Uterus (tissue), 4 donors: Measurements from ENCODE around the gene AKR1A1. TPM values are rescaled to one million over a fixed set of nuclear protein-coding genes. Genes with fewer than 3 reads are reported as not detected.
A peak's percentile ranks its signal among the peaks of the same experiment; 100 is the strongest.
"Not testable (repeated sequence)": the region's sequence is repeated elsewhere in the genome, so short reads cannot be mapped to it uniquely, and the experiment has no call there.

Source experiments
- DNase-seq, 2 donors: peaks; one replicate each; pipeline ENCODE4 v3.0.0-alpha.2; 2019 to 2020
- H3K27ac ChIP-seq, 2 donors: fragments of 200-600 bp; sonication (generic); 1 replicate in 1 of 2; 2 replicates in 1 of 2; pipeline ENCODE4 v1.5.1; 2016 to 2018
- H3K27me3 ChIP-seq, 2 donors: fragments of 200-600 bp; sonication (generic); one replicate each; pipeline ENCODE4 v1.5.1; 2018 to 2019; ENCODE audit warnings: control low read depth in 1 of 2
- H3K36me3 ChIP-seq, 2 donors: fragments of 200-600 bp; sonication (generic); one replicate each; pipeline ENCODE4 v1.5.1; 2019; ENCODE audit warnings: control low read depth in 1 of 2
- H3K4me1 ChIP-seq, 2 donors: fragments of 200-600 bp; sonication (generic); one replicate each; pipeline ENCODE4 v1.5.1; 2018 to 2019; ENCODE audit warnings: control low read depth in 1 of 2
- H3K4me3 ChIP-seq, 2 donors: fragments of 200-600 bp; sonication (generic); 1 replicate in 1 of 2; 2 replicates in 1 of 2; pipeline ENCODE4 v1.5.1; 2018 to 2019; ENCODE audit warnings: mild to moderate bottlenecking in 1 of 2
- H3K9me3 ChIP-seq, 2 donors: fragments of 200-600 bp; sonication (generic); one replicate each; pipeline ENCODE4 v1.5.1; 2019; ENCODE audit warnings: control low read depth in 1 of 2
- CTCF ChIP-seq, 4 experiments: fragments of 200-600 bp in 2 of 4; fragments of 450-650 bp in 2 of 4; sonication (generic) in 2 of 4; IDR thresholded peaks; one replicate each; pipeline ENCODE4 v1.5.1; 2016 to 2019; ENCODE audit warnings: antibody characterized with exemption in 4 of 4, mild to moderate bottlenecking in 2 of 4, moderate library complexity in 1 of 4
- POLR2A ChIP-seq, 2 donors: fragments of 450-650 bp; IDR thresholded peaks; one replicate each; pipeline ENCODE4 v1.6.1; 2016; ENCODE audit warnings: antibody characterized with exemption in 2 of 2, mild to moderate bottlenecking in 1 of 2, moderate library complexity in 1 of 2
- intact Hi-C: fragments of 100-400 bp; cut with DNase I; formaldehyde crosslinking; loops from one replicate; pipeline ENCODE4 v1.15.1; 2023; ENCODE audit warnings: low total_unique reads
- total RNA-seq, 4 donors: library from RNA; depleted of rRNA in 3 of 4; stranded (reverse); fragments of >200 nt in 3 of 4; gene quantifications; one replicate each; pipeline versions ENCODE4 v1.1.0 to v1.2.4, GENCODE V29; 2014 to 2023
- donor health status: DM: yes; HTN: yes; CAD: no.

The AKR1A1 gene
- total RNA-seq, 4 donors from 2014 or later: 75.3 to 162 (median 106) TPM

- peak in 1 of 2 donors; percentile 38 for DNase-seq
- Histone ChIP-seq H3K27ac (no peak overlapping the region), H3K9me3 (no peaks in the 10 kb centered on the region), H3K4me3 (no peak overlapping the region), H3K27me3 (no peaks in the 10 kb centered on the region), H3K36me3 (no peaks in the 10 kb centered on the region), H3K4me1 (no peaks in the 10 kb centered on the region)
- TF ChIP-seq POLR2A (IDR thresholded peaks at IDR 0.05) (no peak), CTCF (IDR thresholded peaks at IDR 0.05) (peak; percentile 42 to 54 (median 49))
- intact Hi-C loops: loop anchor here (10.0 kb wide), 1 partner anchor 52 kb away; no protein-coding TSS in a partner anchor
These were observed 38.0 kb upstream of the AKR1A1 start for GRCh38 chr1:45512641-45513054.

- intact Hi-C loops: loop anchor here (10.0 kb wide), 1 partner anchor 51 kb away; no protein-coding TSS in a partner anchor
- not testable (repeated sequence) for H3K4me3 ChIP-seq, DNase-seq, H3K27ac ChIP-seq, H3K36me3 ChIP-seq, H3K27me3 ChIP-seq, H3K9me3 ChIP-seq, H3K4me1 ChIP-seq
These were observed 36.9 kb upstream of the AKR1A1 start for GRCh38 chr1:45513532-45514260.

GRCh38 chr1:45516036-45516435 lies 34.6 kb upstream of the AKR1A1 start:
- Histone ChIP-seq H3K27me3 (no peaks in the 10 kb centered on the region), H3K9me3 (no peaks in the 10 kb centered on the region), H3K4me1 (no peaks in the 10 kb centered on the region), H3K27ac (no peak overlapping the region), H3K36me3 (no peaks in the 10 kb centered on the region), H3K4me3 (no peak overlapping the region)
- no peak for DNase-seq
- intact Hi-C loops: loop anchor here (10.0 kb wide), 1 partner anchor 49 kb away; no protein-coding TSS in a partner anchor
- TF ChIP-seq POLR2A (IDR thresholded peaks at IDR 0.05) (no peak), CTCF (IDR thresholded peaks at IDR 0.05) (no peak)

GRCh38 chr1:45516465-45516864 lies 34.2 kb upstream of the AKR1A1 start:
- no peak for DNase-seq
- Histone ChIP-seq H3K27ac (no peak overlapping the region), H3K4me3 (no peak overlapping the region), H3K9me3 (no peaks in the 10 kb centered on the region), H3K36me3 (no peaks in the 10 kb centered on the region), H3K27me3 (no peaks in the 10 kb centered on the region), H3K4me1 (no peaks in the 10 kb centered on the region)
- TF ChIP-seq CTCF (IDR thresholded peaks at IDR 0.05) (no peak), POLR2A (IDR thresholded peaks at IDR 0.05) (no peak)
- intact Hi-C loops: loop anchor here (10.0 kb wide), 1 partner anchor 48 kb away; no protein-coding TSS in a partner anchor

- H3K9me3 ChIP-seq, H3K36me3 ChIP-seq, H3K4me3 ChIP-seq, H3K27ac ChIP-seq, H3K4me1 ChIP-seq, DNase-seq, H3K27me3 ChIP-seq: not testable (repeated sequence)
- intact Hi-C loops: loop anchor here (10.0 kb wide), 1 partner anchor 46 kb away; no protein-coding TSS in a partner anchor
These were observed 32.3 kb upstream of the AKR1A1 start for GRCh38 chr1:45518366-45518765.

GRCh38 chr1:45518910-45519309 lies 31.7 kb upstream of the AKR1A1 start:
- no peaks in the 10 kb centered on the region for H3K36me3 ChIP-seq
- peak overlapping the region in 1 of 2 donors; percentile 17 for H3K27ac ChIP-seq
- no peaks in the 10 kb centered on the region for H3K27me3 ChIP-seq
- H3K9me3 ChIP-seq: no peaks in the 10 kb centered on the region
- TF ChIP-seq POLR2A (IDR thresholded peaks at IDR 0.05) (no peak), CTCF (IDR thresholded peaks at IDR 0.05) (no peak)
- intact Hi-C loops: loop anchor here (10.0 kb wide), 1 partner anchor 46 kb away; no protein-coding TSS in a partner anchor
- no peak for DNase-seq
- H3K4me3 ChIP-seq: no peak overlapping the region
- no peaks in the 10 kb centered on the region for H3K4me1 ChIP-seq

GRCh38 chr1:45519774-45520173 lies 30.9 kb upstream of the AKR1A1 start:
- intact Hi-C loops: loop anchor here (10.0 kb wide), 1 partner anchor 45 kb away; no protein-coding TSS in a partner anchor
- not testable (repeated sequence) for H3K4me1 ChIP-seq, H3K27me3 ChIP-seq, H3K36me3 ChIP-seq, H3K4me3 ChIP-seq, H3K9me3 ChIP-seq, DNase-seq
- H3K27ac ChIP-seq: peak overlapping the region in 1 of 2 donors; percentile 17
